CD4-positive, alpha-beta T cell treated with Interleukin-15 for 4 hours (primary cell): ENCODE data around the gene OTOL1.

Source experiments
- DNase-seq: peaks from one replicate; pipeline ENCODE4 v3.0.0-alpha.2; 2020; ENCODE audit warnings: low spot score

The OTOL1 gene

GRCh38 chr3:161545824-161546223, 49.2 kb downstream of the OTOL1 start:
- DNase-seq, result no peak

GRCh38 chr3:161548301-161548700, 51.7 kb downstream of the OTOL1 start:
- no peak for DNase-seq

DNA sequence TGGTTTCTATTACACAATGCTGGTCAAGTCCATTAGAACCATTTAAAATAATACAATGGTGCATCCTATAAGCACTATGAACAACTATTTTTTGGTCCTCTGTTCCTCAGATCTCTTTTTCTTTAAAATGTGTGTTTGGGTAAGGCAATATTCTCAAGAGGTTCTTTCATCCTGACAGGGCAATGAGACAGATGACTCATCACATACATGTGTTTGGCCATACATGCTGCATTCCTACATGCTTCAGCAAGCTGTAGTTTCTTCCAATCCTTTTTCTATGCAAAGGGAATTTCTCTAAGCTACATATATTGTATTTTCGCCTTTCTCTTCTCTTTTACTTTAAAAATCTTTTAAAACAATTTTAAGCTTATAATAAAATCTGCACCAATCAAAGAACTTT, 52.7 kb downstream of the OTOL1 start:
- DNase-seq, result no peak

DNA sequence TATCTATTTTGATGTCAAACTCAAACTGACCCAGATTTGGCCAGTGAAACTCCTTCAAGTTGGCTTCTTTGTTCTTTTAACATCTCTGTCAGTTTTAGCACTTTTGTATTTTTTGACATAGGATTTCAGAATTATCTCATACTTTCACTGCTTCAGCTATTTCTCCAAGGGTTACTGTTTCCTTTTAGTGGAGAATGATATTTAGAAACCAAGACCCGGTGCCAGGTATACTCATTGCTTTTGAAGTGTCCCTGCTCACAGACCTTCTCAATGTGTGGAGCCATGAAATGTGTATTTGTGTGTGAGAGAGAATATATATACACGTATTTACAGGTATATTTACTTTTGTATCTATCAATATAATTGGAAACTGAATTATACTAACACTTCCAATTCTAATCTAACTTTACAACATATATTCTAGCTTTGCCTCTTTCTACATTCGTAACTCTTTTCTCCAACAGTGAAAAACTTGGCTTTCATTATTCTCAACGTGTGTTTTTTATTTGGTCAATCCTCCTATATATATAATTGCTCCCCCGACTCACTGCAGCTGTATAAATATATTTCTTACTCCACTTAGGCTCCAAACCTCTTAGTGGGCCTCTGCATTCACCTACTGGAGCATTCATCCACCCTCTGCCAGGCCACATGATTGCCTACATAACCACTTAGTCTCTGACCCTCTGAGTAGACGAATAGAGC, 54.0 kb downstream of the OTOL1 start:
- no peak for DNase-seq

GRCh38 chr3:161551697-161552096, 55.1 kb downstream of the OTOL1 start:
- DNase-seq, result no peak

GRCh38 chr3:161552984-161553560, 56.5 kb downstream of the OTOL1 start:
- DNase-seq, result no peak
